Eye (tissue), 1 donor: Measurements from ENCODE around the gene DGLUCY.
"Not testable (repeated sequence)": the region's sequence is repeated elsewhere in the genome, so short reads cannot be mapped to it uniquely, and the experiment has no call there.

Experiments
- DNase-seq: peaks from one replicate; pipeline ENCODE4 v3.0.0-alpha.2; 2015

DGLUCY gene, protein sequence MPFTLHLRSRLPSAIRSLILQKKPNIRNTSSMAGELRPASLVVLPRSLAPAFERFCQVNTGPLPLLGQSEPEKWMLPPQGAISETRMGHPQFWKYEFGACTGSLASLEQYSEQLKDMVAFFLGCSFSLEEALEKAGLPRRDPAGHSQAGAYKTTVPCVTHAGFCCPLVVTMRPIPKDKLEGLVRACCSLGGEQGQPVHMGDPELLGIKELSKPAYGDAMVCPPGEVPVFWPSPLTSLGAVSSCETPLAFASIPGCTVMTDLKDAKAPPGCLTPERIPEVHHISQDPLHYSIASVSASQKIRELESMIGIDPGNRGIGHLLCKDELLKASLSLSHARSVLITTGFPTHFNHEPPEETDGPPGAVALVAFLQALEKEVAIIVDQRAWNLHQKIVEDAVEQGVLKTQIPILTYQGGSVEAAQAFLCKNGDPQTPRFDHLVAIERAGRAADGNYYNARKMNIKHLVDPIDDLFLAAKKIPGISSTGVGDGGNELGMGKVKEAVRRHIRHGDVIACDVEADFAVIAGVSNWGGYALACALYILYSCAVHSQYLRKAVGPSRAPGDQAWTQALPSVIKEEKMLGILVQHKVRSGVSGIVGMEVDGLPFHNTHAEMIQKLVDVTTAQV

DNA sequence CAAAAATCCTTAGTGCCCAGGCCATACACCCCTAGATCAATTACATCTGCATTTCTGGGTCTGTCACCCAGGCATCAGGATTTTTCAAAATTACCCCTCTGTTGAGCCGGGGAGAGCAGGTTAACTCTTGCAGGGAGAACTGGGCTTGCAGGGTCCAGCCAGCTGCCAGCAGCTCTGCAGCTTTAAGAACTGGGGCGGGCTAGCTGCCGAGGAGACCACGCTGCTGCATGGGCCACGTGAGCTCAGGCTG is at the start of gene DGLUCY:
TSS of gene DGLUCY (plus strand) at position 245 of the 250 bp plus-strand sequence. CDS start 46,222 bp downstream, outside the sequence.
- DNase-seq: no peak

DNA sequence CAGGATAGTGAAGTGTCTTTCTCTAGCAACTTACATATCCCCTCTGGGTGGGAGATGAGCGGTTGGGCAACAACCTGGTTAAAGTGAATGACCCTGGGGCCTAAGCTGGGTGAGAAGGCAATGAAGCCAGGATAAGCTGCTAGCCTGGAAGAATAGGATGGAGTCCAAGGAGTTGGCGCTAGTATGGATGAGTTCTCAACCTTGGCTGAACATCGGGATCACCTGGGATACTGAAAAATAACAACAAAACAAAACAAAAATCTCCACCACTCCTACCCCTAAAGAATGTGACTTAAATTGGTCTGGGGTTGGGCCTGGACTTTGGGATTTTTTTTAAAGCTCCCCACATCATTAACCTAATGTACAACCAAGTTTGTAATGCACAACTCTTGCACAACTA is 48.6 kb upstream of the DGLUCY start:
- DNase-seq: no peak

DNA sequence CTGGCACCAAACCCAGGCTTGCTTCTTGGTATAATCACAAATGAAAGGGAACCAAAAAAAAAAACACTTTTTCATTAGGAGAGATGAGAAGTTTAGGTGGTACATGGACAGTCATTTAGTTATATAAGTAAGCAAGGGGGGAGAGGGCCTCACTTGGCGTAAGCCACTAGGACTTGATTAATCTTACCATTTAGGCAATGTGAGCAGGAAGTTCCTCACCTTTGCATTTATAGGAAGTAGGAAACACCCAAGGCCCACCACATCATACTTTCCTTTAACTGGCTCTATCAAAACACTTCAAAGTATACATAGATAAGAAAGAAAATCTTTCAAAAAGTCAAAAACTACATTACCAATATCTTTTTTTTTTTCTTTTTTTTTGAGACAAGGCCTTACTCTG is 46.7 kb upstream of the DGLUCY start:
- DNase-seq: no peak

DNA sequence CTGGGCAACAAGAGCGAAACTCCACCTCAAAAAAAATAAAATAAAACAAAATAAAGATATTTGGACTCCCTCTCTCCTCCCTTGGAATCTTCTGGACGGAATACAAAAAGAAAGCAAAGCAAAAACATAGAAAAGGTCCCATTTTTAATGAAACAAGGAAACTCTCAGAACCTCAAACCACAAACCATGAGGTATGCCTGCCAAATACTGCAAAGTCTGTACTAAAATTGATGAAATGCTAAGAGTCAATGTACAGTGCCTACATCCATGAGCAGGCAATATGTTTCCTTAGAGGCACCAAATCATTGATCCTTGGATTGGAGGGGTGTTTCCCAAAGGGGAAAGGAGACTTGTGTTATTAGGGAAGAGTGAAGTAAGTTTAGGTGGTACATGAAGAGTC is 45.2 kb upstream of the DGLUCY start:
- DNase-seq: no peak

DNA sequence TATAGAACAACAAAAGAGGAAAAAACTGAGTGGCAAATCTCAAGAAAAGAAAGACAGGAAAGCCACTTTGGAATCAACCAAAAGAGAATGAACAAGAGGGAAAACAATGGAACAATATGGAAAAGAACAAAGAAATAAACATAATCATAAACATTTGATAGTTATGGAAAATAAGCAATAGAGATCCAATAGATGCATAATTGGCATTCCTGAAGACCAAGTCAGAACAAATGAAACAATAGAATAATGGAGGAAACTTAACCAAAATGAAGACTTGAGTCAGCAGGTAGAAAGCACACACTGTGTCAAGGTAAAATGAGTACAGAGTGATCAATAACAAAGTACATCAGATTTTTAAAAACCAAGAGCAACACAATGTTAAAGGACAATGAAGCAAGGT is 43.3 kb upstream of the DGLUCY start:
- DNase-seq: no peak

DNA sequence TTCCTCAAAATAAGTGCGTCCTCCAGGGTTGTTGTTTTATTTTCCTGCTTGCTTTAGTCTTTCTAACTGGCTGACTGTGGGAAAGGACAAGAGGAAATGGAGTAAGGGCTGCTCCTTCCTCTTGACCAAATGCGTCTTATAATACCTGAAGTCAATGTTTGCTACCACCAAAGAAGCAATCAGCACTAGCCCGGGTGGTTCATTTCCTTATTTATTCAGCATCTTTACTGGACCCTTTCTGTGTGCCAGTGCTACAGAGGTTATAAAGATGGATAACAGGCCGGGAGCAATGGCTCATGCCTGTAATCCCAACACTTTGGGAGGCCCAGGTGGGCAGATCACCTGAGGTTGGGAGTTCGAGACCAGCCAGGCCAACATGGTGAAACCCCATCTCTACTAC is 38.3 kb upstream of the DGLUCY start:
- DNase-seq: no peak

DNA sequence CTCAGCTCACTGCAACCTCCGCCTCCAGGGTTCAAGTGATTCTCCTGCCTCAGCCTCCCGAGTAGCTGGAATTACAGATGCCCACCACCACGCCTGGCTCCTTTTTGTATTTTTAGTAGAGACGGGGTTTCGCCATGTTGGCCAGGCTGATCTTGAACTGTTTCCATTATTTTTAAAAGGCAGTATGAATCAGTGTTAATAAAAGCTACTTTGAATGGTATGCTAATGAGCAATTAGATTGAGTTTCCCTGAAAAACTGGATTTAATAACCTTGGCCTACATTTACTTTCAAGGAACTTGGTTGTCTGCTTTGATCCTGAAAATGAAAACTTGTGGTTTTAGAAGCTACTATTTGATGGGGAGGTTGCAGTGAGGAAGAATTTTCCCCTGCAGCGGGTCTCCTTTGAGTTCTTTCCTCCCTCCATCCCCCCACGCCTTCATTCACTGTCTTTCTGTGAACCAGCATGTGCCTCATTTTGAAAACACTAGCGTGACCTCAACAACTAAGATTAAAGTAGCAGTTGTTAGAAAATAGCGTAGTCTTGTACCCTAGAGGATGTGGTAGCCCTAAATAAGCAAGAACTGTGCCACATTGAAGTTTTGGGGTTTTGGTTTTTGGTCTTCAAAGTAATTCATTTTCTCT is 35.7 kb upstream of the DGLUCY start:
- DNase-seq: peak; percentile 15

DNA sequence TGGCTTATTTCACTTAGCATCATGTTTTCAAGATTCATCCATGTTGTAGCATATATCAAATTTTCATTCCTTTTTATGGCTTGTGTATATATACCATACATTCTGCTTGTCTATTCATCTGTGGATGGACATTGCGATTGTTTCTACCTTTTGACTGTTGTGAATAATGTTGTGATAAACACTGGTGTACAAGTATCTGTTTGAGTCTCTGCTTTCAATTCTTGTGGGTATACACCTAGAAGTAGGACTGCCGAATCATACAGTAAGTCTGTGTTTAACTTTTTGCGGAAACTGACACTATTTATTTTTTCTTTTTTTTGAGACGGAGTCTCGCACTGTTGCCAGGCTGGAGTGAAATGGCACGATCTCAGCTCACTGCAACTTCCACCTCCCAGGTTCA is 33.8 kb upstream of the DGLUCY start:
- no peak for DNase-seq

DNA sequence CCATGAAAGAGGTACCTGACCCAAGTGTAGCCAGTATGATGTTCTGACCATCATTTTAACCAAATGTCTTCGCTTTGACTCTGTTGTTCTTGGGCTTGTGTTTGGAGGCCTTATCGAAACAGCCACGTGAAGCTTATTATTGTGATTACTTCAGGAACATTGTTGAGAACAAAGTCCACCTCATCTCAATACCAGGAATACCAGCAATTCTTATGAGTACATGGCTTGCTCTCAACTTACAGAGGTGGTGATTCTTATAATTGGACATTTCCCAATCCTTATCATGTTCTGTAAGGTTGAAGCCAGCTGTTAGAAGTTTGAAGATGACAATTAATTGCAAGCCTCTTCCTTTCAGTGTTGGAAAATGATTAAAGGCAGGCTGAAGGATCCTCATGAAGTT is 31.6 kb upstream of the DGLUCY start:
- DNase-seq: no peak

DNA sequence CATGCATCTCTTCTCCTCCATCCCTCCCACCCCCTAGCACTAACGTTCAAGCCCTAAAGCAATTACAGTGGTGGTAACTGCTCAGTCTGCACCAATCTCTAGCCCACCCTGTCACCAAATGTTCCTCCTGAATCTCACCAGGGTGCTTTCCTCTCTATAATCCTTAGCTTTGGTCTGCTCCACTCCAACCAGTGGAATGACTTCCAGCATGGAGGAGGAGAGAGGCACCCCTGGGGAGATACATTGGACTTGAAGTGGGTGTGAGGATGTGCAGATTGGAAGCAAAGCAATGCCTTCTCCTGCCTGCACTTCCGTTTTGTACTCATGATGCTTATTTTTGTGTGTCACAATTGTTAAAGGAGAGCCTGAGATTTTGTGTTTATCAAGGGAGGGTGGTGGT is 29.4 kb upstream of the DGLUCY start:
- DNase-seq: no peak

DNA sequence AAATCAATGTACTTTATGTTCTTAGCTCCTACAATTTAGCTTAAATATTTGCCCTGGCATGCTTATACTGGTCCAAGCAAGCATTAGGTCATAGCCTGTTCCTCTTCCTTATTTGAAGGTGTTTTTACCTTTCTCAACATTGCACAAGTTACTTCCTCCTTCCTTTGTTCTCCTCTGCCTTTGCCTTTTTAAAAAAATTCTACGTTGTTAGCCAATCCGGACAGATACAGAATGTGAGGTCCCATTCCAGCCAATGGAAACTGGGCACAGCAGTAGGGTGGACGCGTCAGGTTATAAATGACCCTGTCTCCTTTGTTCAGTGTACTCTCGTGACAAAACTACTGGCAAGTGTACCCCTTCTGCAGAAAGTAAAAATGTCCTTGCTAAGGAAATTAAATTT is 26.4 kb upstream of the DGLUCY start:
- DNase-seq: not testable (repeated sequence)

DNA sequence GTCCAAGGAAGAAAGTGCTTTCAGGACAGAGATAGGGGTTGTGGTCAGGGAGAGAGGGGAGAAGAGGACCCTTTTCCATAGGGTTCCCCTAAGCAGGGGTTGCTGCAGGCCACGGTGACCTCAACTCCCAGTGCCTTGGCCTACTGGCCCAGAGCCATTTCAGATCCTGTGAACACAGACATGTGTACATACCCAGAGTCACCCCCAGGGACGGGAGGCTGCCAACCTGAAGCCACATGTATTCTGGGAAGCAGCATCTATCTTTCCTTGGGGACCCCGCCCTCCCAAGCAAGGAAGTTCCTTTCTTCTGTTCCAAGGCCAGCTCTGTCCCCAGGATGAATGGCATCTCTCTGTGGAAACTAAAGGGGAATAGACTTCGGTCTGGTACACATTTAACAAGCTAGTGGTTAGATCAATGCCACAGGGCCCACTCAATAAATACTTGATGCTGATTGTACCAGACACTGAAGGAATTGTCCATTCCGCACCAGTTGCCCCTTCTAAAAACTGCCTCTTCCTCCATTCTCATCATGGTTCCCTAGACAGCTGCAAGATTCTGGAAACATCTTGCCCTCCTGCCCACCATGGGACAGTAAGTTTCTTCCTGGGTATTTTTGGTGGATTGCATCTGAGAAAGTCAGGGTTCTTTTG is 25.2 kb upstream of the DGLUCY start:
- peak; percentile 93 for DNase-seq

DNA sequence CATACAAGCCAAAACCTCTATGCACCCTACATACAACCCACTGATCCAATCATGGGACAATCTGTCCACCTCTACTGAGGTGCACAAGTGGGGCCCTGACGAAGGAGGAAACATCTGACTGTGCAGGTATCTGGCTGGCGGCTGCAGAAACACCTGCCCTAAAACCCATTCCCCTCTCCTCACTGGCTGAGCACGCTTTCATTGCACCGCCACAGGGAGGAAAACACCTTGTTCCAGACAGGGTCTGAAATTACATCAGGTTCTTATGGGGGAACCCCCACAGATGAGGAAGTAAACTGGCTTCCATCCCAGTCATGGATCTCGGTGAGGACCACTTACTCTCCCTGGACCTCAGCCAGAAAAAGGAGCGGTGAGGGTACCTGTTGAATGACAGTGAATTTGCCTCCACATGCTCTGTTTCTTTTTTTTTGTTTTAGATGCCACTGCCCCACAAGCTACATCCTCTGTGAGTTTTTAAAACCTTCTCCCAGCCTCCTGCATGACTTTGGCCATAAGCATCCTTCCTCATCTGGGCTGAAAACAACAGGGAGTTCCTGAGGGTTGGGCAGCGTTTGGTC is 23.8 kb upstream of the DGLUCY start:
- no peak for DNase-seq

DNA sequence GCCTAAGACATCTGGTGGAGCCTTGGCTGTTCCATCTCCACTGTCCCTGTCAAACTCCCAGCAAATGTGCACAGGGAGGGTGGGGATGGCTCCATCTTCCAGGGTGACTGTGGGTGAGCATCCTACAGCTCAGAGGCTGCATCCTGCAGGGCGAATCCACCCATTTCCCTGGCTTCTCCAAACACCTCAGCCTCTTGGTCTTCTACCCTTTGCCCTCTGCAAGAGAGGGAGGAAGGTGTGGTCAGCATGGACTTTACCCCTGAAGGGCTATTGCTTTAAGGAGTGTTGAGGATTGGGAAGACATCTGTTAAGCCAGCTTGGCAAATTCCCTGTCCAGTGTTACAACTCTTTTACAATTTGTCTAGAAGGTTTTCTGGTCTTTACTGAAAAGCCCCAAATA is 23.1 kb upstream of the DGLUCY start:
- no peak for DNase-seq

DNA sequence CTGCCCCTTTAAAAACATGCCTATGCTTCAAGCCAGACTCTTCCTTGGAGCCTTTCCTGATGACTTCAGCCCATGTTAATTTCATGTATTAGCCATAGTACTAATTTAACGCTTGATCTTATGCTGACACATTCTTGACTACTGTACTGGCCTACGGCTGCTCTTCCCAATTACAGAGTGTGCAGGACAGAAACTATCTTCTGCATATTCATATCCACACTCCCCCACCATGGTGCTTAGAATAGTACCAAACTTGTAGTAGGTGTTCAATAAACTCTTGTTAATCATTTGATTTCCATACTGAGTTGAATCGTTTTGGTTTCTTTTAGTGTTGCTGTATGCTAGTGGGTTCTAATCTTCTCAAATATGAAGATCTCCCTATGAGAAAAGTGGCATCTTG is 21.8 kb upstream of the DGLUCY start:
- no peak for DNase-seq

DNA sequence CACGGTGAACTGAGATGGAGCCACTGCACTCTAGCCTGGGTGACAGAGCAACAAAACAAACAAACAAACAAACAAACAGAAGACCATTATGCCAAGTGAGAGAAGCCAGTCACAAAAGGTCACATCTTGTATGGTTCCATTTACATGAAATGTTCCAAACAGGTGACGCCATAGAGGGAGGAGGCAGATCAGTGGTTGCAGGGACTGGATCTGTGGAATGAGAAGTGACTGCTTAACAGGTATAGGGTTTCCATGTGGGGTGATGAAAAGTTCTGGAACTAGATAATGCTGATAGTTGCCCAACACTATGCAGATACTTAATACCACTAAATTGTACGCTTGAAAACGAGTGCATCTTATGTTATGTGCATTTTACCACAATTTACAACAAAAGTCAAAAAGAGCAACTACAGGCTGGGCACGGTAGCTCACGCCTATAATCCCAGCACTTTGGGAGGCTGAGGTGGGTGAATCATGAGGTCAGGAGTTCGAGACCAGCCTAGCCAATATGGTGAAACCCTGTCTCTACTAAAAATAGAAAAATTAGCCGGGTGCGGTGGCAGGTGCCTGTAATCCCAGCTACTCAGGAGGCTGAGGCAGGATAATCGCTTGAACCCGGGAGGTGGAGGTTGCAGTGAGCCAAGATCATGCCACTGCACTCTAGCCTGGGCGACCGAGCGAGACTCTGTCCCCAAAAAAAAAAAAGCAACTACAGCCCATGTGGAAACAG is 20.0 kb upstream of the DGLUCY start:
- DNase-seq: not testable (repeated sequence)

DNA sequence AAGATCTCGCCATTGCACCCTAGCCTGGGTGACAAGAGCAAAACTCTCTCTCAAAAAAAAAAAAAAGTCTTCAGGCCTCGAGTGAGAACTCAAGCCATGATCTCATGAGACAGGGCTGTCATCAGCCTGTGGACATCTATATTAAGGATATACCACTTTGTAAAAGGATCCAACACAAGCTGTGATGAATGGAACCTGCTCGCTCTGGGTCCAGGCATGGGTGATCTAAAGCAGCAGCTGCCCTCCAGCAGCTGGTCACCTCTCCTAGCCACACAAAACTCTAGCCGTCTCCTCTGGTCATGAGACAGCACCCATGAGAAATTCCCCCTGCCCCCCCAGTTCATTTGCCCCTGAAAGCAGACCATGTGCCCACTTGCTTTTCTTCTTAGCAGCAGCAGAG is 19.1 kb upstream of the DGLUCY start:
- no peak for DNase-seq

DNA sequence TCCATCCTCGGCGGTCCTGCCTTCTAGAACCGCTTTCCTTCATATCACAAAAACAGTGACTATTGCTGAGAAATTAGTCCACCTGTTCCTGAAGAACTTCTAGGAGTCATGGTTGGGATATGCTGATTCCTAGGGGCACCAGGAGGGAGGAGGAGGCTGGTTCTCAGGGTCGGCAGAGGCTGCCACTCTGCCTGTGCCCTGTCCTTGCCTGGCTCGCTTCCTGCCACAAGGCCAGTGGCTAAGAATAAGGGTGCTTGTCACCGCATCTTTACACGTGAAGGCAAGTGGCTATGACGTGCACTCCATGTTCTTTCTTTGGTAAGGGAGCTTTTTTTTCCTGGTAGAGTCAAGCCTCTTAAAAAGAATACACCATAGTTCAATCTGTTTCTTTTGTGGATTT is 18.7 kb upstream of the DGLUCY start:
- DNase-seq: no peak

DNA sequence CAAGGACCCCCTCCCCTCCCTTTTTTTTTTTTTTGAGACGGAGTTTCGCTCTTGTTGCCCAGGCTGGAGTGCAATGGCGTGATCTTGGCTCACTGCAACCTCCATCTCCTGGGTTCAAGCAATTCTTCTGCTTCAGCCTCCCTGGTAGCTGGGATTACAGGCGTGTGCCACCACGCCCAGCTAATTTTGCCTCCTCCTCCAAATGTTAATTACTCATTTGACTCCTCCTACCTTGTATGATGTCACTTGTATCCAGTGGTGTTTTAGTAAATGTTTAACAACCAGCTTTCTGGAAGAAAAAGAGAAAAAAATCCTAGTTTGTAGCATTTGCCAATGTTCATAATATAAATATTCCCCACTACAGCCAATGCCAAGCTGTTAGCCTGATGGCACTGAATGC is 16.2 kb upstream of the DGLUCY start:
- not testable (repeated sequence) for DNase-seq

DNA sequence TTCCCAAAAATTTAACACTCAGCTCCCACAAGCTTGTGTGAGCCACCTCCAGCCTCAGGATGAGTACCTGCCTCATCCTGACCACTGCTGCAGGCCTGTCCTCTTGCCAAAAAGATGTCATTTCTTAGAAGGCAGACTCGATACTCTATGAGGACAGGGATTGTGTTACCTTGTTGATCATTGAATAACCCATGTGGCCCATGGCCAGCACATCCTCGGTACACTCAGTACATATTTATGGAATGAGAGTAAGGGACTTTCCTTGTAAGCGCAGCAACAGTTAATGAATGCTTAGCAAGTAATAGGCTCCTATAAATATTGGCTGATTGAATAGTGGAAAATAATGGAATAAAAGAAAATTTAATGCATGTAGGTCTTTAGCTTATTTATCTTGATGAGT is 15.3 kb upstream of the DGLUCY start:
- DNase-seq: no peak

DNA sequence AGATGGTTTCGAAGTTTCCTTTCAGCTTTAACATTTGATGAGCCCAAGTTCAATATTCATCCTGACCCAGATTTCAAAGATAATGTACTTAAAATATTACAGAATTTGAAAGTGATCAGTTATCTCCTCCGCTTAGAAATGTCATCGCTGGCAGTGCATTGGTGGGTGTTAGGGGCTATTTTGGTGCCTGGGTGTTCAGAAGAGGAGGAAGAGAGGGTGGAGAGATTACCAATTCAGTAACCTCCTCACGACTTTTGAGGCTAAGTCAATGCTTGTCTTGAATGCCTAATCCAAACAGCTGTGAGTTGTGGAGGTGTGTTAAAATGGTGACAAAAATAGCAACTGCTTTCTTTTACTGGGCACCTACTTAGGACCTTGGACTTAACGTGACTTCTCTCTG is 13.8 kb upstream of the DGLUCY start:
- no peak for DNase-seq

DNA sequence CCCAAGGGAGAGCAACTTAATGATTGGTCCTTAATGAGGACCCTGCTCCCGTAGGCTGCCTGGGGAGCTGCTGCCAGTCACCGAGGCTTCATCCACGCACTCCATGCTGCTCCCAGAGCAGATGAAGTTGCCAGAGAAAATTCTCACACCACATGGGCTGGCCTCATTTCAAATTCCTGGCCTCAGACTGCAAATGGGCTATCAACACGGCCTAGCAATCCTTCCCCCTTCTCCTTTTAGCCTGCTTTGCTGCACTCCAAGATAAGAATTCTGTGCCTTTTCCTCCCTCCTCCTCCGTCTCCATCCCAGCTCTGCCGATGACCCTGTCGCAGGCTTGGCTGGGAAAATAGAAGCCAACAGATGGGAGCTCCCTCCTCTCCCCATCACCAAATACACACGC is 10.8 kb upstream of the DGLUCY start:
- no peak for DNase-seq
